HG02870 (cell line): ENCODE results near the gene IL11RA.
"Not testable (repeated sequence)": the region's sequence is repeated elsewhere in the genome, so short reads cannot be mapped to it uniquely, and the experiment has no call there.

Experiments used
- ATAC-seq: cut with Tn5 transposase; IDR thresholded peaks from one replicate; pipeline ENCODE4 v1.9.1; 2021; ENCODE audit warnings: mild to moderate bottlenecking, moderate library complexity; ENCODE audit not compliant: unreplicated experiment

IL11RA gene

GRCh38 chr9:34628656-34629490, 23.1 kb upstream of the IL11RA start, which contains the start of gene ARID3C:
Gene ARID3C, minus strand, starts transcription at chr9:34629066. Its CDS starts 1,052 bp downstream, at chr9:34628014.
- no peak for ATAC-seq

- ATAC-seq: no peak
These were observed 22.5 kb upstream of the IL11RA start for GRCh38 chr9:34629491-34629808.

- ATAC-seq: no peak
These were observed 21.4 kb upstream of the IL11RA start for GRCh38 chr9:34630402-34631154.

- no peak for ATAC-seq
These were observed 18.8 kb upstream of the IL11RA start for GRCh38 chr9:34633166-34633565.

GRCh38 chr9:34633851-34634550, 18.0 kb upstream of the IL11RA start:
- no peak for ATAC-seq

- no peak for ATAC-seq
These were observed 17.3 kb upstream of the IL11RA start for GRCh38 chr9:34634551-34635248.

GRCh38 chr9:34635556-34635955, 16.4 kb upstream of the IL11RA start:
- ATAC-seq: no peak

GRCh38 chr9:34636791-34637355, 15.1 kb upstream of the IL11RA start:
- no peak for ATAC-seq

GRCh38 chr9:34637356-34638137, 14.4 kb upstream of the IL11RA start, which contains the start of gene SIGMAR1:
Gene SIGMAR1, minus strand, starts transcription at chr9:34637787. Its CDS starts 90 bp downstream, at chr9:34637697.
- peak; percentile 82 for ATAC-seq

- no peak for ATAC-seq
These were observed 13.9 kb upstream of the IL11RA start for GRCh38 chr9:34638138-34638445.

- not testable (repeated sequence) for ATAC-seq
These were observed 12.7 kb upstream of the IL11RA start for GRCh38 chr9:34639322-34639721.

- no peak for ATAC-seq
These were observed 9.3 kb upstream of the IL11RA start for GRCh38 chr9:34642679-34643078.

GRCh38 chr9:34644766-34645314, 7.1 kb upstream of the IL11RA start:
- no peak for ATAC-seq

- ATAC-seq: peak; percentile 86
These were observed 5.5 kb upstream of the IL11RA start, which contains the start of gene GALT for GRCh38 chr9:34646211-34647083. Gene GALT, plus strand, starts transcription at chr9:34646675. Its CDS starts 30 bp downstream, at chr9:34646705.

GRCh38 chr9:34647084-34647403, 4.9 kb upstream of the IL11RA start:
- peak; percentile 12 for ATAC-seq

- ATAC-seq: no peak
These were observed 4.3 kb upstream of the IL11RA start for GRCh38 chr9:34647651-34648050.

GRCh38 chr9:34648673-34649072, 3.3 kb upstream of the IL11RA start:
- no peak for ATAC-seq

- no peak for ATAC-seq
These were observed 1.2 kb upstream of the IL11RA start for GRCh38 chr9:34650816-34651215.

- ATAC-seq: no peak
These were observed 664 bp upstream of the IL11RA start for GRCh38 chr9:34651321-34651720.
